Ascending aorta (tissue), 2 donors: ENCODE measurements around the gene FUCA1. TPM values are rescaled to one million over a fixed set of nuclear protein-coding genes. Genes with fewer than 3 reads are reported as not detected.

Source experiments
- DNase-seq, 2 donors: peaks; one replicate each; pipeline ENCODE4 v3.0.0-alpha.2; 2019; ENCODE audit warnings: low spot score in 2 of 2
- H3K27ac ChIP-seq, 2 donors: fragments of 200-600 bp; sonication (generic); one replicate each; pipeline ENCODE4 v1.5.1; 2016 to 2017; ENCODE audit warnings: mild to moderate bottlenecking in 1 of 2
- H3K27me3 ChIP-seq: fragments of 200-600 bp; sonication (generic); one replicate; pipeline ENCODE4 v1.5.1; 2017
- H3K36me3 ChIP-seq, 2 donors: fragments of 200-600 bp; sonication (generic); one replicate each; pipeline ENCODE4 v1.5.1; 2016
- H3K4me1 ChIP-seq, 2 donors: fragments of 200-600 bp; sonication (generic); one replicate each; pipeline ENCODE4 v1.5.1; 2016 to 2017; ENCODE audit warnings: mild to moderate bottlenecking in 1 of 2
- H3K4me3 ChIP-seq, 2 donors: fragments of 200-600 bp; sonication (generic); one replicate each; pipeline ENCODE4 v1.5.1; 2016 to 2017; ENCODE audit warnings: mild to moderate bottlenecking in 1 of 2
- H3K9me3 ChIP-seq, 2 donors: fragments of 200-600 bp; sonication (generic); one replicate each; pipeline ENCODE4 v1.5.1; 2016
- intact Hi-C: fragments of 100-400 bp; cut with DNase I; formaldehyde crosslinking; loops from one replicate; pipeline ENCODE4 v1.15.1; 2023
- total RNA-seq: library from RNA; depleted of rRNA; stranded (reverse); fragments of >200 nt; gene quantifications from one replicate; pipeline ENCODE4 v1.1.0, GENCODE V29; 2016
- TF ChIP-seq, protein P1 (sequence below), 3 experiments: fragments of 200-600 bp in 2 of 3; fragments of 450-650 bp in 1 of 3; sonication (generic) in 2 of 3; IDR thresholded peaks; one replicate each; pipeline ENCODE4 v1.5.1; 2016 to 2019; ENCODE audit warnings: antibody characterized with exemption in 3 of 3, mild to moderate bottlenecking in 1 of 3, moderate library complexity in 1 of 3

The FUCA1 gene
- total RNA-seq, 1 donor from 2014 or later: 11.1 TPM

DNA sequence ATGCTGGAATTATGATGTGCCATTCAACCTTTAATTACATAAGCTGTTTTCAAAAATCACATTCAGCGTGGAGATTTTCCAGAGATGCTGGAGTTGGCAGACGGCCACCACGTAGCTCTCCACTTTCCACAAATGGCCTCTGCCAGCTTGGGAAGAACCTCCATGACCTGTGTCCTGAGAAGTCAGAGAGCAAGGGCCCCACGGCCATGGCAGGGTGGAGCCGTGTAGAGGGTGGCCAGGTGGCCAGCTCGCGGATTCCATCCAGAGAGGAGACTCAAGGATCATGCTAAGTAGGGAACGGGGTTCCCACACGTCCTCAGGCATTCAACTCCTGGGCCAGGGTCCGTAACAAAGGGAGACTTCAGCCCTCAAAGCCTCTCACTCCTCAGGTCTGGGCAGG, 66.2 kb downstream of the FUCA1 start:
- no peak for DNase-seq
- intact Hi-C loops: loop anchor here (2.0 to 5.0 kb wide), 2 partner anchors 23 to 65 kb away; partner anchors contain the start of genes FUCA1 and HMGCL
- Histone ChIP-seq H3K9me3 (no peaks in the 10 kb centered on the region), H3K27me3 (no peaks in the 10 kb centered on the region), H3K36me3 (peaks cover 5 to 23% of the 10 kb centered on the region in 2 donors), H3K4me3 (peak overlapping the region in 1 of 2 donors; percentile 93), H3K4me1 (peaks cover 9 to 14% of the 10 kb centered on the region in 2 donors), H3K27ac (peak overlapping the region in 1 of 2 donors; percentile 97)
- TF ChIP-seq, protein P1, sequence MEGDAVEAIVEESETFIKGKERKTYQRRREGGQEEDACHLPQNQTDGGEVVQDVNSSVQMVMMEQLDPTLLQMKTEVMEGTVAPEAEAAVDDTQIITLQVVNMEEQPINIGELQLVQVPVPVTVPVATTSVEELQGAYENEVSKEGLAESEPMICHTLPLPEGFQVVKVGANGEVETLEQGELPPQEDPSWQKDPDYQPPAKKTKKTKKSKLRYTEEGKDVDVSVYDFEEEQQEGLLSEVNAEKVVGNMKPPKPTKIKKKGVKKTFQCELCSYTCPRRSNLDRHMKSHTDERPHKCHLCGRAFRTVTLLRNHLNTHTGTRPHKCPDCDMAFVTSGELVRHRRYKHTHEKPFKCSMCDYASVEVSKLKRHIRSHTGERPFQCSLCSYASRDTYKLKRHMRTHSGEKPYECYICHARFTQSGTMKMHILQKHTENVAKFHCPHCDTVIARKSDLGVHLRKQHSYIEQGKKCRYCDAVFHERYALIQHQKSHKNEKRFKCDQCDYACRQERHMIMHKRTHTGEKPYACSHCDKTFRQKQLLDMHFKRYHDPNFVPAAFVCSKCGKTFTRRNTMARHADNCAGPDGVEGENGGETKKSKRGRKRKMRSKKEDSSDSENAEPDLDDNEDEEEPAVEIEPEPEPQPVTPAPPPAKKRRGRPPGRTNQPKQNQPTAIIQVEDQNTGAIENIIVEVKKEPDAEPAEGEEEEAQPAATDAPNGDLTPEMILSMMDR (IDR thresholded peaks at IDR 0.05): no peak

DNA sequence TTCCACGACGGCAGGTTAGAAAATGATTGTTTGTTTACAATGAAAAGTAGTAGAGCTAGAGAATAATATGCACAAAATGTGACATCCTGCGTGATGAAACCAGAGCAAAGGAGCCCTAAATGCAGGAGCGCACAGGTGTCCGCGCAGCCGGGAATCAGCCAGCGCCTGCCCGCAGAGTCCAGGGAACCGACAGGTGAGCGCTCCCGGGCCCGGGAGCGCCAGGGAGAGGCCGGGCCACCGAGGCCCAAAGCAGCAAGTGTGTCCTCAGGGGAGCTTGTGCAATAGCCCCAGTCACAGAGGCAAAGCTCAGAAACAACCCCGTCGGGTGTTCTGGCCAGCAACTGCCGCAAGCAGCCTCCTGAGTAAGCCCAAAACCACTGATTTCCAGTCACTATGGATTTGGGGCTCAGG, 66.7 kb downstream of the FUCA1 start:
- TF ChIP-seq, protein P1 (IDR thresholded peaks at IDR 0.05): no peak
- DNase-seq: no peak
- Histone ChIP-seq H3K36me3 (peaks cover 1 to 18% of the 10 kb centered on the region in 2 donors), H3K9me3 (no peaks in the 10 kb centered on the region), H3K27ac (peak overlapping the region; percentile 87 to 97), H3K4me3 (peak overlapping the region; percentile 82 to 93), H3K27me3 (no peaks in the 10 kb centered on the region), H3K4me1 (peaks cover 9 to 14% of the 10 kb centered on the region in 2 donors)
- intact Hi-C loops: loop anchor here (5.0 kb wide), 1 partner anchor 66 kb away; the partner anchor contains the start of gene FUCA1

DNA sequence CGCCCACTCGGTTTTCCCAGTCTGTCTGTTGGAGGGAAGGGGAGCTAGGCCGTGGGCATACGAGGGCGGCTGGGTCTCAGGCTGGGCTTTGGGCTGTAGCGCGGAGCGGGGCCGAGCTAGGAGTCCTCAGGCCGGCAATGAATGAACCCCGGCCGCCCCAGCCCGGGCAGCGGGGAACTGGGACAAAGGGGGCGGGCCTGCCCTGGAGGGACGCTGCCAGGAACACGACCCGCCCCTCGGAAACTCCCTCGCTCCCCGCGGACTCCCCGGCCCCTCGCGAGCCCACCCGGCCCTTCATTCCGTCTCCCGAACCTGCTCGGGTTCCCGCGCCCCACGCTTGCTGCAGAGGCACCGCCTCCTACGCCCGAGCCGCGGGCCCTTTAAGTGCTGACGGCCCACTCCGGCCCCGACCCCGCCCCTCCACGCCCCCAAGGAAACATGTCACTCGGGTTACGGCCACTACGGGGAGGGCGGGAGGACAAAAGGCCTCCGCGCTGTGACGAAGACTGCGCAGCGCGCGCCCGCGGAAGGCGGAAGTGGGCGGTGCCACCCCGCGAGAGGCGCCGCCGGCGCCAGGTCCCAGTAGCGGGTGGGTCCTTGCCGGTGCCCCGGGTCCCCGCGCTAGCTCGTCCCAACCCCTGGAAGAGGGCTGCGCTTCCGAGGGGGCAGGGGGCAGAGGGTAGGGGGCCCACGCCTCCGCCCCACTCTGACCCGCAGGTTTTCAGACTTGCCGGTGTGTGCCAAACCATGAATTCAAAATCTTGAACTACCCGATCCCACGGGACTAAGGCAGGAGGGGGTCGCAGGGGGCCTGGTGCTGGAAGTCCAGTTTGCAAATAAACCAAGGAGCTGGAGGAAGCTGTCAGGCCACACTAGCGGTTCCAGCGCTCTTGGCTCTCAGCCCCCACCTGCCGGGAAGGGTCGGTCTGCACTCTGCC, 67.4 kb downstream of the FUCA1 start, which contains the start of gene GALE:
Gene GALE (minus strand): TSS at position 355 of the 938 bp plus-strand sequence. CDS start 1,747 bp downstream, outside the sequence.
- peak; percentile 87 to 98 for DNase-seq
- peaks cover 9 to 14% of the 10 kb centered on the region in 2 donors for H3K4me1 ChIP-seq
- peak within 1 kb of the TSS; percentile 82 to 93 for H3K4me3 ChIP-seq
- no peaks in the 10 kb centered on the region for H3K9me3 ChIP-seq
- intact Hi-C loops: loop anchor here (1.0 to 5.0 kb wide), 4 partner anchors 9 to 159 kb away; partner anchors contain the start of genes FUCA1, LYPLA2, PITHD1 and PNRC2
- H3K36me3 ChIP-seq: peaks cover 5 to 18% of the 10 kb centered on the region in 2 donors
- H3K27ac ChIP-seq: peak within 1 kb of the TSS; percentile 87 to 97
- H3K27me3 ChIP-seq: no peaks in the 10 kb centered on the region
- TF ChIP-seq, protein P1 (IDR thresholded peaks at IDR 0.05): no peak

DNA sequence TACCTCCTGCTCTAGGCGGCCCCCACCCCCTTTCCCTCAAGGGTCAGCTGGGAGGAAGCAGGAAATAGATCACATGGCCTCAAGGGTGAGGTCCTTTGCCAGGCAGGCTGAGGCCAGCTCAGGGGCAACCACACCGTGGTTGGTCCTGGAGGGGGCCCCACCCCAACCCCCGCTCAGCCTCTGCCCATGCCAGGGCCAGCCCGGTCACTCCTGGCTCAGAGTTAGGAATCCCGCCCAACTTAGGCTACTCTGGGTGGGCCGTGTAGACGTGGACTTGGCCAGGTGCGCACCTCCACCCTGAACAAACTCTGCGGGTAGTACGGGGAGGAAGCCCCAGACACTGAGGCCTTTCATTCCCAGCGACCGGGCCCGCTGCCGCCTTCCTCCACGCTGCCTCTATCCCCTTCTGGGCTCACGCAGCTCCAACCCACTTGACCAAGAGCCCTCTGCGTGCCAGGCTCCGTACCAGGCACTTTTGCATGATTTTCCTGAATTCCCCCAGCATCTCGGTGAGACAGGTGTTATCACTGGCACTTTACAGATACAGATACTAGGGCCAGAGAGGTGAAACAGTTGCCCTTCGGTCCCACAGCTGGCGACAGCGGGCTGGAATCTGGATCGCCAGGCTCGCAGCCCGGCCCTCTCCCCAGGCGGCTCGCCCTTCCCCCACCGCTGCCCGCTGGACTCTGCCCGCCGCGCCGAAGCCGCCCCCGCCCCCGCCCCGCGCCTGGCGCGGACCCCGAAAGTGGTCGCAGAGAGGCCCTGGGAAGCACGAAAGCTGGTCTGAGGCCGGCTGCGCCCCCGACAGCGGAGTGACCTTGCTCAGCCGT, 68.3 kb downstream of the FUCA1 start:
- TF ChIP-seq, protein P1 (IDR thresholded peaks at IDR 0.05): no peak
- Histone ChIP-seq H3K36me3 (peaks cover 5 to 23% of the 10 kb centered on the region in 2 donors), H3K27ac (peak overlapping the region; percentile 87 to 97), H3K9me3 (no peaks in the 10 kb centered on the region), H3K27me3 (no peaks in the 10 kb centered on the region), H3K4me1 (peaks cover 9 to 14% of the 10 kb centered on the region in 2 donors), H3K4me3 (peak overlapping the region; percentile 82 to 93)
- DNase-seq: peak in 1 of 2 donors; percentile 82
- intact Hi-C loops: loop anchor here (1.0 to 5.0 kb wide), 4 partner anchors 8 to 160 kb away; partner anchors contain the start of genes FUCA1, LYPLA2, PITHD1 and PNRC2

DNA sequence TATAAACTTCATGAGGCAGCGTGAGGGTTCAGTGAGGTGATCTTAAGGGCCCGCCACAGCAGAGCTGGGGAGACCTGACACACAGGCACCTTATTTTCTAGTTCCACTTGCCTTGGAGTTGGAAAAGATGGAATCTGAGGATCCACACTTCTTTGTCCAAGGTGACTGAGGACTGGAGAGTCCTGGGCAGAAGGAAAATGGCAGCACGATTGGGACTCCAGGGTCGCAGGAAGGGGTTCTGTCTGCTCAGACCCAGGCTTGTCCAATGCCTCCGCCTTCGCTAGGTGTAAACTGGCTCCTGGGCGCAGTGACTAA, 68.9 kb downstream of the FUCA1 start:
- intact Hi-C loops: no loop called here
- peaks cover 11 to 24% of the 10 kb centered on the region in 2 donors for H3K36me3 ChIP-seq
- TF ChIP-seq, protein P1 (IDR thresholded peaks at IDR 0.05): no peak
- no peaks in the 10 kb centered on the region for H3K27me3 ChIP-seq
- H3K27ac ChIP-seq: peak overlapping the region; percentile 87 to 97
- DNase-seq: no peak
- H3K4me3 ChIP-seq: peak overlapping the region; percentile 82 to 93
- H3K9me3 ChIP-seq: no peaks in the 10 kb centered on the region
- peaks cover 9 to 14% of the 10 kb centered on the region in 2 donors for H3K4me1 ChIP-seq
